HG02642 (cell line): Measurements from ENCODE around the gene GJC3.
"Not testable (repeated sequence)": the region's sequence is repeated elsewhere in the genome, so short reads cannot be mapped to it uniquely, and the experiment has no call there.

ENCODE experiments used
- ATAC-seq: cut with Tn5 transposase; IDR thresholded peaks from one replicate; pipeline ENCODE4 v1.9.1; 2021; ENCODE audit warnings: mild to moderate bottlenecking; ENCODE audit not compliant: unreplicated experiment, poor library complexity

Gene GJC3, protein sequence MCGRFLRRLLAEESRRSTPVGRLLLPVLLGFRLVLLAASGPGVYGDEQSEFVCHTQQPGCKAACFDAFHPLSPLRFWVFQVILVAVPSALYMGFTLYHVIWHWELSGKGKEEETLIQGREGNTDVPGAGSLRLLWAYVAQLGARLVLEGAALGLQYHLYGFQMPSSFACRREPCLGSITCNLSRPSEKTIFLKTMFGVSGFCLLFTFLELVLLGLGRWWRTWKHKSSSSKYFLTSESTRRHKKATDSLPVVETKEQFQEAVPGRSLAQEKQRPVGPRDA

GRCh38 chr7:99928994-99929729 lies at the start of gene GJC3:
GJC3 (minus strand) TSS chr7:99929620; CDS start chr7:99929620, 0 bp downstream.
- no peak for ATAC-seq

GRCh38 chr7:99976626-99977025 lies 47.2 kb upstream of the GJC3 start:
- no peak for ATAC-seq

GRCh38 chr7:99975782-99976521 lies 46.5 kb upstream of the GJC3 start, which contains the start of gene AZGP1:
AZGP1 (minus strand) TSS chr7:99976031; CDS start chr7:99976020, 11 bp downstream.
- no peak for ATAC-seq

DNA sequence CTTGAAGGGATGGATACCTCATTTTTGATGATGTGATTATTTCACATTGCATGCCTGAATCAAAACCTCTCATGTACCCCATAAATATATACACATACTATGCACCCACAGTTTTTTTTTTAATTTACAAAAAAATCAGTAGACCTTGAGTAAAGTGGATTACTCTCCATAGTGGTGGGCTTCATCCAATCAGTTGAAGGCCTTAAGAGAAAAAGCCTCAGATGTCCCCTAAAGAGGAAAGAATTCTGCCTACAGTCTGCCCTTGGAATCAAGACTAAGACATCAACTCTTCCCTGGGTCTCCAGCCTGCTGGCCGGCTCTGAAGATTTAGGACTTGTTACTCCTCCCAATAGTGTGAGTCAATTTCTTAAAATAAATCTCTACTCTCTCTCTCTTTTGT lies 45.3 kb upstream of the GJC3 start:
- no peak for ATAC-seq

DNA sequence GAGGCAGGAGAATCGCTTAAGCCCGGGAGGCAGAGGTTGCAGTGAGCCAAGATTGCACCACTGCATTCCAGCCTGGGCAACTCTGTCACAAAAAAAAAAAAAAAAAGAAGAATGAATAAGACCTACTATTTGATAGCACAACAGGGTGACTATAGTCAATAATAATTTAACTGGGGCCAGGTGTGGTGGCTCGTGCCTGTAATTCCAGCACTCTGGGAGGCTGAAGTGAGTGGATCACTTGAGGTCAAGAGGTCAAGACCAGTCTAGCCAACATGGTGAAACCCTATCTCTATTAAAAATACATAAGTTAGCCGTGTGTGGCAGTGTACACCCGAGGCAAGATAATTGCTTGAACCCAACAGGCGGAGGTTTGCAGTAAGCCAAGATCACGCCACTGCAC lies 44.4 kb upstream of the GJC3 start:
- not testable (repeated sequence) for ATAC-seq

GRCh38 chr7:99971242-99971641 lies 41.8 kb upstream of the GJC3 start:
- ATAC-seq, result no peak

GRCh38 chr7:99969813-99970212 lies 40.4 kb upstream of the GJC3 start:
- ATAC-seq, result not testable (repeated sequence)

DNA sequence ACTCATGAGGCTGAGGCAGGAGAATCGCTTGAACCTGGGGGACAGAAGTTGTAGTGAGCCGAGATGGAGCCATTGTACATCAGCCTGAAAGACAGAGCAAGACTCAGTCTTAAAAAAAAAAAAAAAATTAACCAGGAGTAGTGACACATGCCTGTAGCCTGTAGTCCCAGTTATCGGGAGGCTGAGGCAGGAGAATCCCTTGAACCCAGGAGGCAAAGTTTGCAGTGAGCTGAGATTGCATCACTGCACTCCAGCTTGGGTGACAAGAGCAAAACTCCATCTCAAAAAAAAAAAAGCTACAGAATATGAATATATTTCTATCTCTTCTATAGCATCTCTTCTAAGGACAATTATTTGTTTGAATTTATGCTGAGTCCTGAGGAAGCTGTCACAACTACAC lies 39.9 kb upstream of the GJC3 start:
- no peak for ATAC-seq

- no peak for ATAC-seq
These were observed 29.3 kb upstream of the GJC3 start for GRCh38 chr7:99958564-99959227.

DNA sequence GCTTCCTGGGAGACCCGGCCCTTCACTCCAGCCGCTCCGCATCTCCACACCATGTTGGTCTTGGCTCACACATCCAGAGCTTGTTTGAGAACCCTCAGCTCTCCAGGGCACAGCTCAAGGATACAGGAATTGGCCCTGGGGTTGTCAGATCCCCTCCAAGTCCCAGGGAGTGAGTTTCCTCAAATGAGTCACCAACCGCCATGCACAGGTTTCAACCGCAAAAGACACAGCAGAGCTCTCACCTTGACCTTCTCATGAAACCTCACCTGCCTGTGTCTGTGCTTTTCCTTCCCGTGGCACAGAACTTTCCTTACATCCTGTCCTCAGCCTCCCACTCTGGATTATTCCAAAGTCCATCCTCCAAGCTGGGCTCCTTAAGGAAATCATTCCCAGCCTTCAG lies 25.8 kb upstream of the GJC3 start:
- ATAC-seq, result no peak

DNA sequence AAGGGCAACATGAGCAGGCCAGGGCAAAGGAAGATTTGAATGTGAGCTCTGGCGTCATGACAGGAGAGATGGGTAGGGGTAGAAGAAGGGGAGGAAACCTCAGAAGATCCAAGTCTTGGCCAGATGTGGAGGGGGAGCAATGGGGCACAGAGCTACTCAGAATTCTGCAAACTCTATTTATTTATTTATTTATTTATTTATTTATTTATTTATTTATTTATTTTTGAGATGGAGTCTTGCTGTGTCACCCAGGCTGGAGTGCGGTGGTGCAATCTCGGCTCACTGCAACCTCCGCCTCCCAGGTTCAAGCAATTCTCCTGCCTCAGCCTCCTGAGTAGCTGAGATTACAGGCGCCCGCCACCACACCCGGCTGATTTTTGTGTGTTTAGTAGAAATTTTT lies 25.2 kb upstream of the GJC3 start:
- ATAC-seq, result not testable (repeated sequence)

DNA sequence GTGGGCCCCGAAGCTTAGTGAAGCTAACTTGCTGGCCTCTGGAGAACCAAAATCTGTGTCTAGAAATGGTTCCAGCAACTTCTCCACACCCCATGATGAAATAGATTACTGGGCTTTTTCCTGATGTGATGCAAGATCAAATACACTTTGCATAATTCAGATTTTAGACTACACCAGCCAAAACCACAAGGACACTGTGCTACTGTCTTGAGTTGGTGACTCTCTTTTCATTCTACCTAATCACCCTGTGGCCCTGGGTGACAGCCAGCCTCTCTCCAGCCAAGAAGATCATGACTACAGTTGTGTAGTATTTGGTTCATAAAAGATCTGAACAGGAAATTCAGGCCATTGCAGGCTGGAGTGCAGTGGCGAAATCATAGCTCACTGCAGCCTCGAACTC lies 24.2 kb upstream of the GJC3 start:
- ATAC-seq, result no peak

DNA sequence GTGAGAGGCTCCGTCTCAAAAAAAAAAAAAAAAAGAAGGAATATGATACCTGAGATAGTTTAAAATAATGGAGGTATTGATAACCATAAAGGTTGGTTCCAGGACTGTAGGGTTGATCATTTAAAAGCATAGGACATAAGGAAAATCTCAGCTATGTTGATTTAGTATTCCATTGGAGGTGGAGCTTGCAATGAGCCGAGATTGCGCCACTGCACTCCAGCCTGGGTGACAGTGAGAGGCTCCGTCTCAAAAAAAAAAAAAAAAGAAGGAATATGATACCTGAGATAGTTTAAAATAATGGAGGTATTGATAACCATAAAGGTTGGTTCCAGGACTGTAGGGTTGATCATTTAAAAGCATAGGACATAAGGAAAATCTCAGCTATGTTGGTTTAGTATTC lies 23.2 kb upstream of the GJC3 start:
- not testable (repeated sequence) for ATAC-seq

GRCh38 chr7:99950819-99951218 lies 21.4 kb upstream of the GJC3 start:
- ATAC-seq, result not testable (repeated sequence)

DNA sequence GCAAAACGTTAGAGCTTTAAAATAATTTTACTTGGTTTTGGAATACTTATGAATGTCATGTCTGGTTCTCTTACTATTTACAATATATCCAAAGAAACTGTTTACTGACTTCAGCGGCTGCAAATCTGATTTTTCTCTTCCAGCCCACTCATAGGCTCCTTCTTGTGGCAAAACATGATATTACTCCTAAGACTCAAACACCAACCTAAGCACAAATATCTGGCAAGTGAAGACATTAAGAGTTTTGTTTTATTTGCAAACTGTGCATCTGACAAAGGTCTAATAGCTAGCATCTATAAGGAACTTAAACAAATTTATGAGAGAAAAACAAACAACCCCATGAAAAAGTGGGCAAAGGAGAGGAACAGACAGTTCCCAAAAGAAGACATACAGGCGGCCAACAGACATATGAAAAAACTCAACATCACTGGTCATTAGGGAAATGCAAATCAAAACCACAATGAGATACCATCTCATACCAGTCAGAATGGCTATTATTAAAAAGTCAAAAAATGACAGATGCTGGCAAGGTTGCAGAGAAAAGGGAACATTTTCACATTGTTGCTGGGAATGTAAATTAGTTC lies 20.3 kb upstream of the GJC3 start:
- ATAC-seq, result no peak

DNA sequence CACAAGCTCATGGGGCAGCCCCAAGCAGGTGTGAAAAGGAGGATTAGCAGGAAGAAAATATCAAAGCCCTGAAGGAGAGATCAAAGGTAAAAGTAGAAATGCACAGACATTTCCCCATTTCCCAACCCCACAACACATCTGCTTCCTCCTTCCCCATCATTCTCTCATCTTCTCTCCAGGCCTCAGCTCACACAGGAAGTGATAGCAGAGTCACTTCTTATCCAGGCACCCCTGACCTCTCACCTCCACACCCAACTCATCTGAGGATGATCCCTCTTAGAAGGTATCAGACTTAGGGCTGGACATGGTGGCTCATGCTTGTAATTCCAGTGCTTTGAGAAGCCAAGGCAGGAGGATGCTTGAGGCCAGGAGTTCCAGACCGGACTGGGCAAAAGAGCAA lies 18.2 kb upstream of the GJC3 start:
- ATAC-seq, result no peak

GRCh38 chr7:99944497-99945070 lies 15.2 kb upstream of the GJC3 start:
- ATAC-seq, result no peak

DNA sequence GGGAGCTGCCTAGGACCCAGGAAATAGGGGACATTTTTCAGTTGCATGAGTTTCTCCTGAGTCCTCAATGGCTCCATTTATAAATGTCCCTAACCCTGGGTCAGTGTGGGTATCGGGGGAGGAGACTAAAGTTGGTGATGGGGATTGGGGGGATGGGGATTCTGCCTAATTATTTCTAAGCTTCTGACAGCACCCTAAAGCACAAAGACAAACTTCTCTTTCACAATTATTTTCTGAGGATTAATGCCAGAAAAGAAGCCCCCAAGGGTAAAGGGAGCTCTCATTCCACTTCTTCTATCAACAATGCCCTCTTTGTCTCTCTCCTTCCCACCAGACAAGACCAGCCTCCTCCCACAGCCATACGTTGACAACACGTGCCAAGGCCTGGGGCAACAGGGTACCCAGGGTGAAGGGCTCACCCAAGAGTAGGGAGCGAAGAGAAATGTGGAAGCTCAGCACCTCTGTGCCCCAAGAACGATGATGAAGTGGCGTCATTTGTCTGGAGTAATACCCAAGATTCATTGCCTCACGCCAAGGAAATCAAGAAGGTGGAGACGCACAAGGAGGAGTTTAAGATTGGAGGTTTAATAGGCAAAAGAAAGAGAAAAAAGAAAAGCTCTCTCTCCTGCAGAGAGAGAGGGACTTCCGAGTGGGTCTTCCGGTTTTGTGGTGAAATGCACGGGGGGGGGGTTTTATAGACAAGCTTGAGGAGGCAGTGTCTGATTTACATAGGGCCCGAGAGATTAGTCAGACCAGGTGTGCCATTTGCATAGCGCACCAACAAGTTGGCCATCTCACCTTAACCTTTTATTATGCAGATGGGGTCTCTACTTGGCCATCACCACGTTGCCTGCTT lies 14.4 kb upstream of the GJC3 start:
- ATAC-seq, result no peak

- ATAC-seq, result no peak
These were observed 8.9 kb upstream of the GJC3 start for GRCh38 chr7:99938296-99938695.
